ENCODE measurements around the gene VEZT. TPM values are rescaled to one million over a fixed set of nuclear protein-coding genes. Genes with fewer than 3 reads are reported as not detected.
A peak's percentile ranks its signal among the peaks of the same experiment; 100 is the strongest.

The VEZT gene
- total and polyA plus RNA-seq, 7 donors, result 19.9 to 114 (median 82.8) TPM

DNA sequence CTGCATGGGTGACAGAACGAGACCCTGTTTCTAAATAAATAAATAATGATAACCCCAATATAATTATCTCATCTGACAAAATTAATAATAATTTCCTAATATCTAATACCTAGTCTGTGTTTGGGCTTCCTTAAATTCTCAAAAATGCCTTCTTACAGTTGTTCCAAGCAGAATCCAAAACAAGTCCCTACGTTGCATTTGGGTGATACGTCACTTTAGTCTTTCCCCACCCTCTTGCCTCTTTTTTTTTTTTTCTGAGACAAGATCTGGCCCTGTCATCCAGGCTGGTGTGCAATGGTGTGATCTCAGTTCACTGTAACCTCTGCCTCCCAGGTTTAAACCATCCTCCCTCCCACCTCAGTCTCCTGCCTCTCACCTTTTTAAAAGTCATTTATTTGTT is 26.7 kb downstream of the VEZT start:
- intact Hi-C loops (cut with DNase I), result no loop called here
- no peaks in the 10 kb centered on the region for H3K27me3 ChIP-seq
- H3K4me1 ChIP-seq, result peaks cover 0 to 54% (median 43%) of the 10 kb centered on the region in 4 donors
- no peak overlapping the region for H3K27ac ChIP-seq
- TF ChIP-seq POLR2AphosphoS5 (IDR thresholded peaks at IDR 0.05) (no peak), POLR2A (IDR thresholded peaks at IDR 0.05) (no peak), EP300 (IDR thresholded peaks at IDR 0.05) (no peak)
- no peak overlapping the region for H3K4me3 ChIP-seq
- H3K9me3 ChIP-seq, result no peaks in the 10 kb centered on the region
- DNase-seq, result no peak
- 79 to 96% methylated on average over 3 of the region's 3 CpGs for WGBS, 2 donors
- peaks cover 0 to 5% (median 0%) of the 10 kb centered on the region in 4 donors for H3K36me3 ChIP-seq

DNA sequence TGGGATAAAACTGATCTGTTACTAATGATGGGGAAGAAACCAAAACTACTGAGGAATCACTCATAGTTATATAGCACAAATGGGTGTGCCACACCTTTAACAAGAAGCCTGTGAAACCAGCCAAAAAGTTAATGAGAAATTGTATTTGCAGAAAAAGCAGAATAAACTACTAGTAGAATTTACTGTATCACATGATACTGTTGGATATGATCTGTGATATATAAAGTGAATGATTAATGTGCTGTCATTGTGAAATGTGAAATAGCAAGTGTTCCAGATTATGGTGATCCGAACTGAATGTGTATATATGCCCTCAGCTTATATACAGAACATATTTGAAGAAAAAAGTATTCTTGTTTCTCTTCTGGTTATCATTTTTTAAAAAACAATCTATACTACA is 30.5 kb downstream of the VEZT start:
- Histone ChIP-seq H3K36me3 (peaks cover 0 to 14% (median 0%) of the 10 kb centered on the region in 4 donors), H3K27me3 (no peaks in the 10 kb centered on the region), H3K4me3 (no peak overlapping the region), H3K9me3 (no peaks in the 10 kb centered on the region), H3K4me1 (peaks cover 0 to 71% (median 63%) of the 10 kb centered on the region in 4 donors), H3K27ac (peak overlapping the region in 1 of 4 donors; percentile 62)
- no peak for DNase-seq
- intact Hi-C loops (cut with DNase I), result no loop called here
- 39 to 70% methylated on average over 1 of the region's 1 CpG for WGBS, 2 donors
- TF ChIP-seq EP300 (IDR thresholded peaks at IDR 0.05) (no peak), POLR2AphosphoS5 (IDR thresholded peaks at IDR 0.05) (no peak), POLR2A (IDR thresholded peaks at IDR 0.05) (no peak)
- TF ChIP-seq, protein P1, sequence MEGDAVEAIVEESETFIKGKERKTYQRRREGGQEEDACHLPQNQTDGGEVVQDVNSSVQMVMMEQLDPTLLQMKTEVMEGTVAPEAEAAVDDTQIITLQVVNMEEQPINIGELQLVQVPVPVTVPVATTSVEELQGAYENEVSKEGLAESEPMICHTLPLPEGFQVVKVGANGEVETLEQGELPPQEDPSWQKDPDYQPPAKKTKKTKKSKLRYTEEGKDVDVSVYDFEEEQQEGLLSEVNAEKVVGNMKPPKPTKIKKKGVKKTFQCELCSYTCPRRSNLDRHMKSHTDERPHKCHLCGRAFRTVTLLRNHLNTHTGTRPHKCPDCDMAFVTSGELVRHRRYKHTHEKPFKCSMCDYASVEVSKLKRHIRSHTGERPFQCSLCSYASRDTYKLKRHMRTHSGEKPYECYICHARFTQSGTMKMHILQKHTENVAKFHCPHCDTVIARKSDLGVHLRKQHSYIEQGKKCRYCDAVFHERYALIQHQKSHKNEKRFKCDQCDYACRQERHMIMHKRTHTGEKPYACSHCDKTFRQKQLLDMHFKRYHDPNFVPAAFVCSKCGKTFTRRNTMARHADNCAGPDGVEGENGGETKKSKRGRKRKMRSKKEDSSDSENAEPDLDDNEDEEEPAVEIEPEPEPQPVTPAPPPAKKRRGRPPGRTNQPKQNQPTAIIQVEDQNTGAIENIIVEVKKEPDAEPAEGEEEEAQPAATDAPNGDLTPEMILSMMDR (IDR thresholded peaks at IDR 0.05), result no peak

DNA sequence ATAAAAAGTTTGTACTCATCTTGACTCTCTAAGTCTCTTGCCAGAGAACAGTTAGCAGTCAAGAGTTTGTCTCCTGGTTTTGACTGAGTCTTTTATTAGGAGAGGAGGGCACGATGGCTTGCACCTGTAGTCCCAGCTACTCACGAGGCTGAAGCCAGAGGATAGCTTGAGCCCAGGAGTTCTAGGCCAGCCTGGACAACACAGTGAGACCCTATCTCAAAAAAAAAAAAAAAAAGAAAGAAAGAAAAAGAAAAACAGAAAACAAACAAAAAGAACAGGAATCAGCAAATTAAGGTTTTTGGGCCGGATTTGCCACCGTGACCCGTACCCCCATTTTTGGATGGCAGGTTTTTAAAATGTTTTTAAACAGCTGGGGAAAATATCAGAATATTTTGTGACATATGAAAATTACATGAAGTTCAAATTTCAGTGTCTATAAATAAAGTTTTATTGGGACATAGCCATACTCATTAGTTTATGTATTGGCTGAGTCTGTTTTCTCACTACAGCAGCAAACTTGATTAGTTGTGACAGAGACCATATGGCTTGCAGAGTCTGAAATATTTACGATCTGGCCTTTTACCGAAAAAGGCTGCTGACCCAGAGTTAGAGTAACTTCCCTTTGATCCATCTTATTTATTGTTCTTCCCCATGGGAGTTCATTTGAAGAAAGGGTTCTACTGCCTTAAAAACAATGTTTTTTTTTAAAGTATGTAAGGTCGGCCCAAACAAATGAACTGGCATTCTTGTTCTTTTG is 31.2 kb downstream of the VEZT start:
- Histone ChIP-seq H3K4me1 (peaks cover 0 to 75% (median 69%) of the 10 kb centered on the region in 4 donors), H3K9me3 (no peaks in the 10 kb centered on the region)
- 80 to 85% methylated on average over 8 of the region's 8 CpGs for WGBS, 2 donors

DNA sequence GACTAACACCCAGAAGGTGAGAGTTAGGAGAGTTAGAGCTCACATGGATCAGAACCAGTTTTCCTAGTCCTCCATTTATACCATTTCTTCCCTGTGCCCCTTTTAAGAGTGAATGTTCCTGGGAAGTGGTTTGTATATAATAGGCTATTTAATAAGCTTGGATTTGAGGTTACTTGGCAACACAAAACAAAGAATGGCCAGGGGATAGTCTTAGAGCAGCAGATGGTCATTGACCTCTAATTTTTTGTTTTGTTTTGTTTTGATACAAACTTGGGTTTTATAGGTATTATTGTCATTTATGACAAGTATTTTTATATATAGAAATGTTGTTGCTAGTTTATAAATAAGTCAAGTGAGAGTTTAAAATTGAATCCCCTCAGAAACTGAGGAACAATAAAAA is 35.8 kb downstream of the VEZT start:
- no peaks in the 10 kb centered on the region for H3K9me3 ChIP-seq
- no peak overlapping the region for H3K4me3 ChIP-seq
- H3K4me1 ChIP-seq, result peaks cover 0 to 42% (median 39%) of the 10 kb centered on the region in 4 donors
- intact Hi-C loops (cut with DNase I), result no loop called here
- peak overlapping the region in 2 of 4 donors; percentile 8 to 51 for H3K27ac ChIP-seq
- no peak for DNase-seq
- H3K36me3 ChIP-seq, result peaks cover 5 to 64% (median 16%) of the 10 kb centered on the region in 4 donors
- H3K27me3 ChIP-seq, result no peaks in the 10 kb centered on the region
- TF ChIP-seq, protein P1 (IDR thresholded peaks at IDR 0.05), result no peak
- TF ChIP-seq EP300 (IDR thresholded peaks at IDR 0.05), result no peak
- TF ChIP-seq POLR2AphosphoS5 (IDR thresholded peaks at IDR 0.05), result no peak
- TF ChIP-seq POLR2A (IDR thresholded peaks at IDR 0.05), result no peak

More for the DNA sequence above, 31.2 kb downstream of the VEZT start:
- Histone ChIP-seq H3K27me3 (no peaks in the 10 kb centered on the region), H3K4me3 (no peak overlapping the region), H3K36me3 (peaks cover 0 to 20% (median 0%) of the 10 kb centered on the region in 4 donors), H3K27ac (peak overlapping the region in 3 of 4 donors; percentile 23 to 62 (median 53))
- intact Hi-C loops (cut with DNase I), result no loop called here
- DNase-seq, result no peak
- TF ChIP-seq, protein P1 (IDR thresholded peaks at IDR 0.05), result no peak
- TF ChIP-seq EP300 (IDR thresholded peaks at IDR 0.05) (peak in 1 of 4 donors; percentile 21), POLR2A (IDR thresholded peaks at IDR 0.05) (no peak), POLR2AphosphoS5 (IDR thresholded peaks at IDR 0.05) (peak; percentile 44 to 70 (median 62))

DNA sequence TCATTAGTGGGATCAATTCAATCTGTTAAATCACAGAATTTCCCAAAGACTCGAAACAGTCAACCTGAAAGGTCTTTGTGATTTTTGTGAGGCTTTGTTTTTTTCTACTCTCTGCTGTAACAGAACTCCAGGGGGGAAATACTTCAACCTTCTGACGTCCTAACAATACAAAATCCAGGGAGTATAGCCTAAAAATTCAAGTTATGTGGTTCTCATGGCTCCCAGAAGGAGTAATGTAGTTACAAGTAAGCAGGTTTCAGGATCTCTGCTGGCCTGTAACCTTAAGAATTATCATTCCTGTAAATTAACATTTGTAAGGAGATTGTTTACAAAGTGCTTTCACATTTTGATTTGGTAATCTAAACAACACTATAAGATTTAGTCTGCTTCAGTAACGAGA is 39.9 kb downstream of the VEZT start:
- WGBS, 2 donors, result 91 to 93% methylated on average over 3 of the region's 3 CpGs
- Histone ChIP-seq H3K4me3 (no peak overlapping the region), H3K9me3 (no peaks in the 10 kb centered on the region), H3K27ac (peak overlapping the region in 1 of 4 donors; percentile 31), H3K4me1 (peaks cover 0 to 18% (median 13%) of the 10 kb centered on the region in 4 donors), H3K27me3 (no peaks in the 10 kb centered on the region), H3K36me3 (peaks cover 5 to 60% (median 16%) of the 10 kb centered on the region in 4 donors)
- DNase-seq, result no peak
- intact Hi-C loops (cut with DNase I), result no loop called here
- no peak for TF ChIP-seq POLR2A (IDR thresholded peaks at IDR 0.05)
- TF ChIP-seq POLR2AphosphoS5 (IDR thresholded peaks at IDR 0.05), result no peak
- TF ChIP-seq EP300 (IDR thresholded peaks at IDR 0.05), result no peak
- TF ChIP-seq, protein P1 (IDR thresholded peaks at IDR 0.05), result no peak
